ENCODE data around the gene ATP13A3.

ATP13A3 gene

DNA sequence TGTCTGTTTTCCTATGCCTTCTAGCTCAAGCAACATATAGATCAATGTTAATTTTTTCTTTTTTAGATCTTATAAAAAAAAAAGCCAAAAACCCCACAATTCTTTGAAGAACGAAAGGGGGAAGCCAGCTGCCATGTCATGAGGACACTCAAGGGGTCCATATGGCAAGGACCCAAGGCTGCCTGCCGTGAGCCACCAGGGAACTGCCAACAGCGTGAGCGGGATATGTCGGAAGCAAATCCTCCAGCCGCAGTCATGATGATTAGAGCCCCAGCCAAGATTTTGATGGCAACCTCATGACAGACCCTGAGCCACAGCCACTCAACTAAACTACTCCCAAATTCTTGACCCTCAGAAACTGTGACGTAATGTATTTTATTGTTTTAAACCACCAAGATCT lies 94.2 kb downstream of the ATP13A3 start:
- no peak for DNase-seq (ENCODE audit: low read depth)

DNA sequence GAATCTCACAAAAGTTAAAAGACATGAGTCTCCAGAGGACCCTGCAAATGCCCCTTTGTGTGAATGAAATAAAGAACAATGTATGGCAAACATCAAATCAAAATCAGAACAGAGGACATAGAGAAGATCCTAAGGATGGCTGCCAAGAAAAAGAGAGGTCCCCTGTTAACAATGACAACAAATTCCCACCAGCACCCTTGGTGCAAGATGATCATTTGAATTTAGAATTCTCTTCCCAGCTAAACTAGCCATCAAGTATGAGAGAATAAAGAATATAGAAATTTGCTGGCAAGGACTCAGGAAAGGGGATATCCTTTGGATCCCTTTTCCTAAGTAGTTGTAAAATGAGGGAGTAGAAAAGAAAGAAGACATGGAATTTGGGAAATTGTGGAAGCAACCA lies 96.0 kb downstream of the ATP13A3 start:
- DNase-seq (ENCODE audit: low read depth): no peak

DNA sequence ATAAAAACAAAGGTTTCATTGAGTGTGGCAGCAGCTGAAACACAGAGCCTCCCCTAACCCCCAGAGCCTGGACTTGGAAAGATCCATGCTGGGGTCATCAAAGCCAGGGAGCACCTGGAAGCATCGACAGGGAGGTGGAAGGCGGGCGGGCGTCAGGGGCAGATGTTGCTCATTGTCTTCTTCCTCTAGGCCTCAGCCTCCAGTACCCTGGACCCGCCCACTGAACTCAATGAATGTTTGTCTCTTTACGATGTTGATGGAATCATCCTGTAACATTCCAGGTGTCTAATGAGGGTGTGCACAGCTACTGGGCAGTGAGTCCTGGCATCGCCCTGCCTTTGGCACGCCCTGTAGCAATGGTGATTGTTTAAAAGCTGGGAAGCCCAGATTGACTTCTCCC lies 97.5 kb downstream of the ATP13A3 start:
- no peak for DNase-seq (ENCODE audit: low read depth)

DNA sequence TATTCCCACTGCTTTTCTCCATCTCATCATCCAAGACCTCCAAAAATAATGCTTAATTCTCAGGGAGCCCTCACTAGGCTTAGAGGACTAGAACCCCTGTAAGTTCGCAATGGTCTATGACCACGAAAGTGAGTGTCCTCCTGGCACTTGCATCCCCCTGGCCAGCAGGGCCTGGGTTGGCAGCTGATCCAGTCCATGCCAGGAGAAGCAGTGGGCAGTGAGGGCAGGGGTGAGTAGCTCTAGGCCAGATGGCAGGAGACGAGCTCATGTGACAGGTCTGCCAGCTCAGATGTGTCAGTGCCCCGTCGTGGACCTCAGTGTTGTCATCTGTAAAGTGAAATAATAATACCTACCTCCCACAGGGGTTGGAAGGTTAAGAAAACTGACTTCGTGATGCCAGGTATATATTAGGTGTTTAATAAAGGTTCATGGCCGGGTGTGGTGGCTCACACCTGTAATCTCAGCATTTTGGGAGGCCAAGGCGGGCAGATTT lies 98.8 kb downstream of the ATP13A3 start:
- DNase-seq (ENCODE audit: low read depth): no peak

DNA sequence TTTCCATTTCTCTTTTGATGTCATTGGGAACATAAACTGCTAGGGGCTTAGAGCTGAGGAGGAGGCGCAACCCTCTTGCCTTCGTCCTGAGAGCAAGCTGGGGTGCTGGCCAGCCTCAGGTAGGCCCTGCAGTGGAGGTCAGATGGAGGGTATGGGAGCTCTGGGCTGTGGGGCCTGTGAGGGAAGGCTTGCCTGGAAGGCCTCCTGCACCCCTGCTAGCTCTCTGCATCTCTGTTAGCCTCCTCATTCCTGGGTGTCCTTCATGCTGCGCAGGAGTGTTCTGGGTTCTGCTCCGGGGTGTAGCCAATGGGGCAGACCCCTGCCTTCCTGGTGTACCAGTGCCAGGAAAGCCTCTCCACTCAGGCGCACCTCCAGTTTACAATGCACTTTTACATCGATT lies 99.5 kb downstream of the ATP13A3 start:
- DNase-seq (ENCODE audit: low read depth): no peak

DNA sequence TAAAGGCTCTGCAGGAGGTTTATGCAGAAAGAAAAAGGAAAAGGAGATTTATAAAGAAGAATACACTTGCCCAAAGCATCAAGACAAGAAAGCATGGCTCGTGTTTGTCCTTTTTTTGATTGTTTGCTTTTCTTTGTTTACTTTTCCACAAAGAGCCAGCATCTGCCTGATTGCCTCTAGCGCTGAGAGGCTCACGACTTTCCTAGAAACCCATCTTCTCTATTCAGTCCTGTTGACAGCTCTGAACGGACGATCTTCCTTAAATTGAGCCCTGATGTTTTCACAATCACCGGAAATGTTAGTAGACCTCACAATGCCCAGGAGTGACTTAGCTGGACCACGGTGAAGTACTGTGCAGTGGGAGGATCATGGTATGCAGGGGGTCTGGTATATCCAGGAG lies 100.2 kb downstream of the ATP13A3 start:
- no peak for DNase-seq (ENCODE audit: low read depth)

DNA sequence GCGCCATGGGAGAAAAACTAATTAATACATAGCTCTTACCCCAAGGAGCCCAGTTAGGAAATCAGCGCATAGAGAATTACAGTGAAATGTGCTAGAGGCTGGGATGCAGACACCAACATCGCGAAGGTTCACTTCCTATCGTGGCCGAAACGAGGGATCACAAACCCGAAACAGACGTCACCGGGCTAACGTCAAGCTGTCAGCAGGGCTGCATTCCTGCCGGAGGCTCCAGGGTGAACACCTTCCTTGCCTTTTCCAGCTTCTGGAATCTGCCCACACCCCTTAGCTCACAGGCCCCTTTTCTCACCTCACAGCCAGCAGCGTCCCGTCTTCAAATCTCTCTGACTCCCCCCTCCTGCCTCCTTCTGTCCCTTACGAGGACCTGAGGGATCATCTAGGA lies 100.7 kb downstream of the ATP13A3 start:
- DNase-seq (ENCODE audit: low read depth): no peak

DNA sequence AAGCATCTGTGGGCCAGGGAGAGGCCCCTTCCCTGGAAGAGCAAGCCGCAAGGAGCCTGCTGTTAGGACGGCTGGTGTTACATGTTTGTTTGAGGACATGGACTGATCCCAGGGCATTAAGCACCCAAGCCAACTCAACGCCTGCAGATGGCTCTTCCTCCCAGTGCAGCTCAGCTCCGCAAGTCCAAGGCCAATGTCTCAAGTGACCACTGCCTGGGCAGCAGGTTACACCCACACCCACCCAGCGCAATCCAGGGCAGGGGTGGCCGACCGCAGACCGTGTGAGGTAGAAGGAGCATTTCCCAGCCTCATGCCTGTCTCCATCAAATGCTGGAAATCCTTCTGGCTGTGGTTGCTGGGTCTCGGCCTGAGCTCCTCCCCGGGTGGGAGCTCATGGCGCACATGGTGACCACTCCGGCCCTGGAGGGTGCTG lies 102.2 kb downstream of the ATP13A3 start:
- DNase-seq (ENCODE audit: low read depth): no peak

DNA sequence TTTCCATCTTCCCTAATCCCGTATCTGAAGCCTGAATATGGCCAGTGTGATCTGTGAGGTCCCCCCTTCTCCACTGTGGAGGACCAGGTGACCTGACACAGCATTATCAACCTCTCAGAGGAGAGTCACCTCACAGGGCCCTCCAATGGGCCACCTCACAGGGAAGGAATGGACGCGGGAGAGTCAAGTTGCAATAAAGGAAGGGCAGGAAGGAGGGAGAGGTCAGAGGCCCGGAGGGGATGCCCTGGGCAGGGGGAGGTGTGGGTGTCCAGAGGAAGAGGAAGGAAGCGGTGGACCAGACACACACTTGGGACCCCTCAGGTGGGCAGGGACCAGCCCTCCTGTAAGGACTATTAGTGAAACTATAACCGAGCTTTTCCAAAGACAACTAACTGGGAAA lies 102.6 kb downstream of the ATP13A3 start:
- no peak for DNase-seq (ENCODE audit: low read depth)

DNA sequence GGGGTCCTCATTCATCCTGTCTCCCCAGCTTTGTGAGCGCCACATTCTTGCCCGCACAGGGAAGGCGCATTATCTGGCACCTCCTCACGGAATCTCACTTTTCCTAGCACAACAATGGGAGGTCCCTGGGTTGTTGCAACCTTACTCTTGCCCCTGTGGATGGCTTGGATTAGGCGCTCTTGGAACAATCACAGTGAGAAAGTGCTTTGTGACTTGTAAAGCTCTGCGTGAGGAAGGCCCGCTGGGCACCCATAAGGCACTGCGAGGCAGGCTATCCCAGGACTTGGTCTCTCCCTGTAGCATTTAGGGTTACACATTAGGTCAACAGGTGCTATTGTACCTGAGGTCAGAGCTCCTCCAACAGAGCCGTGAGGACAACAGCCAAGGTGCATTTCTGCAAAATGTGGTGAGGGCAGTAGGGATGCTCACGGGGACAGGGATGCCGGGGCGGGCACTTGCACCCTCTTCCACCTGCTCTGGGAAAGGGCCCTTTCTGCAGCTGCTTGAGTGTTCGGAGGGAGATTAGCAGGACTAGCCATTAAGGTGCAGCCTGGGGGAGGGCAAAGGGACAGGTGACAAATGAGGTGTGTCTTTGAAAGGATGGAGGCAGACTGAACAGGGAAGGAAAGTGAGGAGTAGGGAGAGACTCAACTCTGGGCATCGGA lies 103.4 kb downstream of the ATP13A3 start:
- no peak for DNase-seq (ENCODE audit: low read depth)

DNA sequence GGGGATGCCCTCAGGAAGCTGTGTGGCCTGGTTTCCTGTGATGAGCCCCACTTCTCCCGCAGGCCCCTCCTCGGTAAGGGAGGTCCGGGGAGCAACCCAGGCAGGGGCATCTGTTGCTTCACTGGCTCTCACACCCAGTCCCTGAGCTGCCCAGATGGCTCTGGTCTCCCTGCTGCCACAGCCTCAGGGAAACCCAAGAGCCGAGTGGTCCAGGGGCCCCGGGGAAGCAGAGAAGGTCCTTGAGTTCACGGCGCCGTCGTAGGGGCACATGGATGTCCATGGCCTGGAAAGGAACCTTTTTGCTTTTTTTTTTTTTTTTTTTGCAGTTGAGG lies 103.9 kb downstream of the ATP13A3 start:
- no peak for DNase-seq (ENCODE audit: low read depth)

DNA sequence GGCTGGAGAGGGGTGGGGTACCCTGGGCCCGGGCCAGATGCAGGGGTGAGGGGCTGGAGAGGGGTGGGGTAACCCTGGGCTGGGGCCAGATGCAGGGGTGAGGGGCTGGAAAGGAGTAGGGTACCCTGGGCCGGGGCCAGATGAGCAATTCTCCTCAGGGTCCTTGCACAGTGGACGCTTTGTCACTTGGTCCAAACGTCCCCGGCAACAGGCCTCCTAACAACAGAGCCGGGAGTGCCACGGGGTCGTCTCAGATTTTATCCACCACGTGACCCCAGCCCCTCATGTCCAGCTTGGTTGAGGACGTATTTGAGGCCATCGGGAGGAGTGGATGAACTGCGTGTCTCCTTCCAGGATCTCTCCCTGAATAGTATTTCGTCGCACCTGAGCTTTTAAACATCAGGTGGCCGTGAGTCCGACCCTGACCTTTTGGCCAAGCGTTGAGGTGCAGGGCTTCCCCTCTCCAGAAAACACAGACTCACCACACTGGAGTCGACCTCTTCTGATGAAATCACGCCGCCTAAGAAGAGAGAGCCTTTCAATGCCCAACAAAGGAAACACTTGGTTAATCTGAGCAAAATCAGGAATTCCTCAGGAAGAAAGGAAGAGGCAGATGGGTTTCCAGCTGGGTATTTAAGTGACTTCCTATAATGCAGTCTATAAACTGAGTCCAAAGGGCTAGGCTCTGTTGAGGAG lies 104.5 kb downstream of the ATP13A3 start:
- DNase-seq (ENCODE audit: low read depth): no peak

DNA sequence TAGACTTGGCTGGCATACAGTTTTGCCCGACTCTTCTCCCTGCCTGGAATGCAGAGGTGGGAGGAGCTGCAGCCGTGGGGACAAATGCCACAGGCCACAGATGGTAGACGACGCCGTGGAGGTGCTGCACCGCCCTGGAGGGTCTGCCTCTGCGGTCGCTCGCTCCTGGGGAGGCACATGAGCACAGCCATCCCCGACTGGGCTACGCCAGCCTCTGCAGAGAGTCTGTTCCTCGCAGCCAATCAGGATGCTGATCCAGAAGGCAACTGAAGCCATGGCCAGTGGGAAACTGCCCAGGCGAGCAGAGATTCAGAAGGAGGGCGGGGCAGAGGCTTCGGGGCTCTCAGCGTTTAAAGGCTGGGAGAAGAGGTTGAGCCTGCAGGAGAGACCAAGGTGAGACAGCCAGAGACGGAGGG lies 105.3 kb downstream of the ATP13A3 start:
- no peak for DNase-seq (ENCODE audit: low read depth)

DNA sequence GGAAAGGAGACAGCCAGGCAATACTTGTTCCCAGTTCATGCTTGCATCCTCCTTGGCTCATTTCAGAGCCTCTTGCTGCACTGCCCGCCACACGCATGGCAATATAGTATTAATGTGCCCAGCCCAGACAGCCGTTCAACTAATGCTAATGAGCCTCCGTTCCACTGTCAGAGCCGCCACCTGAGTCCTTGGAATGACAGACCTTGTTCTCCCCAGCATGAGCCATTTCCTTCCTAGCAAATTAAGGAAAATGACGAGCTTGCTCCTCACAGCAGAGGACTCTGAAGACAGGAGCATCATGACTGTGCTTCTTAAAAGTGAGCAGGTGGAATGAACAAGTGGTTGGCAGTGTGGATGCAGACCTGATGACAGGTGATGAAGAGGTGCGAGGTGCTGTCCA lies 106.5 kb downstream of the ATP13A3 start:
- no peak for DNase-seq (ENCODE audit: low read depth)

DNA sequence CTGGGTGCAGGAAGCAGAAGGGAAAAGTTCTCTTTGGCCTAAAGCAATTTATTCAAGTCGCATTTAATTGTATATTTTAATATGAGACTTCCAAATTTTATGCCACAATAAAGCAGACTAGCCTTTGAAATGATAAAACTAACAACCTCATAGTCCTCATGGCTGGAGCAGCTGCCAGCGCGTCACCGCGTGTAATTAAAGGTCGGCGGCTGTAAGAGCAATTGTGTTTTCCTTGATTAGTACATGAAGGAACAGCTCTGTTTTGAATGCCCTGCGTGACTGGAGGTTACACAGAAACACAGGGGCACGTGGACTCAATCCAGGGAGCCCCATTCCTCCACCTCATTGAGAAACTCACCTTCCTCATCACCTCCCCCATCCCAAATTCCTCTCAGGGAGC lies 107.2 kb downstream of the ATP13A3 start:
- no peak for DNase-seq (ENCODE audit: low read depth)

DNA sequence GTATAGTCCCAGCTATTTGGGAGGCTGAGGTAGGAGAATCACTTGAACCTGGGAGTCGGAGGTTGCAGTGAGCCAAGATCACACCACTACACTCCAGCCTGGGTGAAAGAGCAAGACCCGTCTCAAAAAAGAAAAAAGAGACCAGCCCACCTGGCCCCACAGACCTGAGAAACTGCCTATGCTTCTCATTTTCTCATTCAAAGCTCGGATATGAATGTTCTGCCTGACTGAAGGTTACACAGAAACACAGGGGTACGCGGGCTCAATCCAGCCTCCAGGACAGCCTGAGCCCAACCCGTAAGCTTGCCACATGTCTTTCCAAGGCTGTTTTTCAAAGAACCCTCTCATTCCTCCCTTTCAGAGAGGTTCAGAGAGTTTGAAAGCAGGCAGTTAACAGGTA lies 107.6 kb downstream of the ATP13A3 start:
- DNase-seq (ENCODE audit: low read depth): no peak

DNA sequence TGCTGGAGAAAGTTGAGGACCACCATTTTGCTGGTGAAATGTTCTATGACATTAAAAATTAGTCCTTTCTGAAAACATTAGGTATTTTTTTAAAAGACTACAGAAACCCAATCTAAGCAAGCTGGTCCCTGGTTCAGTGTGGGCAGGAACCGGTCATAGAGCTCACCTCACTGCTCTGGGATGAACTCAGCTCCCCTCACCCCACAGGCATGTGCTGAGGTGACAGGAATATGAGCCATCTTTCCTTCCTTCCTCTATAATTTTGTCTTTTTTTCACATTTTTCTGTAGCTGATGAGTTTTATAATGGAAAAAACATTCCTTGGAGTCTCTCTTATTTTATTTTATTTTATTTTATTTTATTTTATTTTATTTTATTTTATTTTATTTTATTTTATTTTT lies 109.1 kb downstream of the ATP13A3 start:
- DNase-seq (ENCODE audit: low read depth): no peak

DNA sequence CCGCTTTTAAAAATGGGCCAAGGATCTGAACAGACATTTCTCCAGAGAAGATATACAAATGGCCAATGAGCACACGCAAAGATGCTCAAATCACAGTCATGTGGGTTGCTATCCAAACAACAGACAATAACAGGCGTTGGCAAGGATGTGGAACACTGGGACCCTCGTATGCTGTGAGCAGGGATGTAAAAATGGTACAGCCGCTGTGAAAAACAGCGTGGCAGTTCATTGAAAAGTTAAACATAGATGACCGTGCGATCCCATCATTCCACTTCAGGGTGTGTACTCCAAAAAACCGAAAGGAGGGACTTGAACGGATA lies 110.6 kb downstream of the ATP13A3 start:
- no peak for DNase-seq (ENCODE audit: low read depth)

DNA sequence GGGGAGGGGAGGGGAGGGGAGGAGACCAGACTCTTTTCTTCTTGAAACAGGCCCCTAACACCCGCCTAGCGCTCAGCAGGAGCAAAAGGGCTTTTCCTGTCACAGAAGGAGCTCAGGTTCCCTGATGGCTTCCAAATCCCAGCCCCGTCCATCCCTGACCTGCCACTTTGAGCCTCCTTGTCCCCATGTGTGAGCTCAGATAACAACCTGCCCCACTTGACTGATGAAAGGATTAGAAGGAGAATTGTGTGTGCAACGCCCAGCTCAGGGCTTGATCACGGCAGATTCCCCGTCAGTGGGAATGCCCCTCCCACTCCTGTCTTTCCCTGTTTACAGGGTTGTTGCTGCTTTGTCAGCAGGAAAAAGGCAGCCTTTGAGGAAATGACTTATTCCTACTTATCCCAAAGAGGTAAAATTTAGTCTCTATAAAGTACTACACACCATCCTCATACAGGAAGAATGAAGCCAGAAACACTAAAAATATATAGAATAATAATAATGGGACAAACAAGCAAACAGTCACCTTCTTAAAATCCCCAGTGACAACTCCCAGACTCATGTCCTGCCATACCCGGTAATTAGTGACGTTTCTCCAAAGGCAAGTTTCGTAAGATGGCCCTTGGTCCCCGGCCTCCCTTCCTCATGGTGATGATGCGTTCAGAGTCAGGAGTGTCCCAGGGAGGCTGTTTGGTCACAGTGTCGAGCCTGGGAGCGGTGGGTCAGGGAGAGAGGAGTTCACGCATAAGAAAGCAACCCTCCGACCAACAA lies 111.1 kb downstream of the ATP13A3 start:
- no peak for DNase-seq (ENCODE audit: low read depth)

DNA sequence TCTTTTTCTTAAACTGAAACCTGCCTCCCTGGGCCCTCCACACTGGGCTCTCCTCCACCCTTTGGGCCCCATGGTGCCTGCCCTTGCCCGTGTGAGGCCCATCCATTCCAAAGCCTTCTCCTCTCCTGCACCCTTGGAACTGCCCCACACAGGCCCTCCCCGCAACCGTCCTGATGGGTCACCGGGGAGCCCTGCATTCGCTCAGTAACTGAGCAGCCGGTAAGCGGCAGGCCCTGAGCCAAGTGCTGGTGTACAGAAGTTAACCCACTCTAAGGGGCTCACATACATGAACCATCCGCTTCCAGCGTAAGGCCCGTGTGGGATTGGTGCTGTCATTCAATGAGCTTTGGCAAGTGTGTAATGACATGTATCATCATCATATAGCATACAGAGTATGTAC lies 111.9 kb downstream of the ATP13A3 start:
- no peak for DNase-seq (ENCODE audit: low read depth)

DNA sequence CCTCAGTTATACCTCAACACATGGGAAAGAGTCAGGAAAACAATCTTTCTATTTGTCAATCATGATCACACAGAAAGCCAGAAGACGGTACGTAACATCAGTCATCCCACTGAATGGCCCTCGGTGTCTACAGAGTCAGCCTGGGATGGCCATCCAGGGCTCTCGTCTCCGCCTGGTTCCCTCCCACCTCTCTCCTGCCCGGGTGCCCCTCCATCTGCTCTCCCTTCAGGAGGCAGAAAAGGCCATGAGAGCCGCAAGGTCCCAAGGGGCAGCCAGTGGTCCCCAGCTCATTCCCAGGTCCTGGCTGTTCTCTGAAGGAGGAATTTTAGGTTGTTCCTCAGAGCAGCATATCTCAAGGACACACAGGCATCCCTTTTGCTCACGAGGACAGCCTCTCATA lies 112.9 kb downstream of the ATP13A3 start:
- no peak for DNase-seq (ENCODE audit: low read depth)

DNA sequence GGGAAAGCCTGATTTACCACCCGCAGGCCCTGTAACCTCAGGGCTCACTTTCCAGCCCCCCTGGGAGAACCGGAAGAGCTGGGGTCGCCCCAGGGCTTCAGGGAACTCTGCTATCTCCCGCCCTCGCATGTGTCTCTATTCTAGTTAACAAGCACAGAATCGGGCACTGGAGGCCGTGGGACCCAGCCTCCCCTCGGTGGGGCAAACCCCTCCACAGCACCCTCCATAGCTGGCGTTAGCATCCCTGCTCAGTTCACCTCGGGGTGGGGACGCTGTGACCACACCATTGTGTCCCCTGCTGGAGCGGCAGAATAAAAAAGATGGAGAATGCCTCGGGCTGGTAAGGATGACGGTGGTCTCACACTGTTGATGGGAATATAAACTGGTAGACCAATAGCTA lies 113.8 kb downstream of the ATP13A3 start:
- DNase-seq (ENCODE audit: low read depth): no peak

DNA sequence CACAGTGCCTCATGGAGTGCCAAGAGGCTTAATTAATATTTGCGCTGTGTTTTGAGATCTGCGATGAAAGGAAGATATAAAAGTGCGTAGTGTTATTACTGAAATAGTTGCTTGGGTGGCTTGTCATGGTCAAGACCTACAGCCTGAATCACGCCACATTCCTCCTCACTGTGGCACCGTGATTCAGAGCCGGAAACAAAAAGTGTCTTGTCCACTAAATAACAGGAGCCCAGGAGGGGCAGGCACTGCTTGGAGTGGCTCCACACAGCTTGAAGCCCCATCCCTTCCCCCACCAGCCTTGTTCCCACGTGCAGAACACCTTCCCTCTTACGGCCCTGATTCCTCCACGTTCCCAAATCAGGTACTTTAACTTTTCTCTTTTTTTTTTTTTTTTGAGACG lies 116.0 kb downstream of the ATP13A3 start:
- DNase-seq (ENCODE audit: low read depth): no peak
